CD4-positive, CD25-positive, alpha-beta regulatory T cell (primary cell): ENCODE measurements around the gene ZNF865. TPM values are rescaled to one million over a fixed set of nuclear protein-coding genes. Genes with fewer than 3 reads are reported as not detected.
A peak's percentile ranks its signal among the peaks of the same experiment; 100 is the strongest.

Source experiments
- ATAC-seq, 2 donors: fragments of 150-1000 bp; cut with Tn5 transposase; one replicate each; pipeline ENCODE4 v1.10.0; 2021; ENCODE audit warnings: low read depth in 2 of 2, moderate number of reproducible peaks in 2 of 2, moderate library complexity in 1 of 2
- DNase-seq, 3 donors: peaks; one replicate each; pipeline versions ENCODE4 v3.0.0 to v3.0.0-alpha.2; 2012 to 2022; ENCODE audit warnings: mixed read lengths in 1 of 3
- H3K27ac ChIP-seq: one replicate; pipeline ENCODE4 v1.7.0; 2013; ENCODE audit warnings: mild to moderate bottlenecking, low read length; ENCODE audit not compliant: insufficient read depth, poor library complexity, severe bottlenecking
- H3K27me3 ChIP-seq: one replicate; pipeline ENCODE4 v1.7.0; 2013; ENCODE audit warnings: low read length; ENCODE audit not compliant: control insufficient read depth, insufficient read depth
- H3K36me3 ChIP-seq: one replicate; pipeline ENCODE4 v1.7.0; 2013; ENCODE audit warnings: mild to moderate bottlenecking, low read length, moderate library complexity; ENCODE audit not compliant: control insufficient read depth, insufficient read depth
- H3K4me1 ChIP-seq: 2 replicates; pipeline ENCODE4 v1.7.0; 2013; ENCODE audit warnings: mild to moderate bottlenecking, low read length; ENCODE audit not compliant: insufficient read depth, control insufficient read depth, poor library complexity, severe bottlenecking
- H3K4me3 ChIP-seq: one replicate; pipeline ENCODE4 v1.7.0; 2013; ENCODE audit warnings: low read depth, mild to moderate bottlenecking, low read length, moderate library complexity
- H3K9me3 ChIP-seq, 2 experiments: 1 replicate in 1 of 2; 2 replicates in 1 of 2; pipeline ENCODE4 v1.7.0; 2013; ENCODE audit warnings: low read length in 2 of 2, mild to moderate bottlenecking in 1 of 2, moderate library complexity in 1 of 2; ENCODE audit not compliant: control insufficient read depth in 2 of 2
- H3K27ac Mint-ChIP-seq, 3 donors: one replicate each; pipeline ENCODE4 v1.8.0; 2020 to 2022; ENCODE audit warnings: mild to moderate bottlenecking in 3 of 3, mixed read lengths in 3 of 3, moderate library complexity in 2 of 3
- H3K27me3 Mint-ChIP-seq: one replicate; pipeline ENCODE4 v1.8.0; 2022; ENCODE audit warnings: mild to moderate bottlenecking, mixed read lengths
- H3K36me3 Mint-ChIP-seq: one replicate; pipeline ENCODE4 v1.8.0; 2020; ENCODE audit warnings: mixed read lengths
- H3K4me1 Mint-ChIP-seq, 4 donors: one replicate each; pipeline ENCODE4 v1.8.0; 2020 to 2022; ENCODE audit warnings: mixed read lengths in 4 of 4, mild to moderate bottlenecking in 1 of 4
- H3K4me3 Mint-ChIP-seq, 4 donors: one replicate each; pipeline ENCODE4 v1.8.0; 2020 to 2022; ENCODE audit warnings: mild to moderate bottlenecking in 4 of 4, mixed read lengths in 4 of 4, moderate library complexity in 3 of 4
- H3K9me3 Mint-ChIP-seq, 7 donors: one replicate each; pipeline ENCODE4 v1.8.0; 2020 to 2022; ENCODE audit warnings: mixed read lengths in 7 of 7, mild to moderate bottlenecking in 3 of 7, moderate library complexity in 2 of 7
- polyA plus RNA-seq, 4 donors: library from polyadenylated mRNA; unstranded; fragments of 300-500 nt; fragmentation: Illumina TruSeq; gene quantifications; one replicate each; pipeline ENCODE4 v1.2.3, GENCODE V29; 2021
- total RNA-seq: library from RNA; stranded (reverse); gene quantifications from one replicate; pipeline ENCODE4 v1.2.3, GENCODE V29; 2022

The ZNF865 gene
- total and polyA plus RNA-seq, 5 donors from 2014 or later: 0.05 to 12.8 (median 0.10) TPM

- Mint-ChIP-seq H3K27me3 (no peaks in the 10 kb centered on the region), H3K36me3 (peaks cover 8% of the 10 kb centered on the region), H3K4me3 (no peak overlapping the region), H3K4me1 (peaks cover 15 to 54% (median 26%) of the 10 kb centered on the region in 4 donors), H3K27ac (no peak overlapping the region), H3K9me3 (no peaks in the 10 kb centered on the region)
- Histone ChIP-seq H3K4me1 (peaks cover 33% of the 10 kb centered on the region), H3K4me3 (no peak overlapping the region), H3K36me3 (no peaks in the 10 kb centered on the region), H3K27me3 (no peaks in the 10 kb centered on the region), H3K27ac (no peak overlapping the region), H3K9me3 (no peaks in the 10 kb centered on the region)
- DNase-seq (no peak), ATAC-seq (no peak)
These were observed 17.0 kb downstream of the ZNF865 start for GRCh38 chr19:55622242-55622969.

- Histone ChIP-seq H3K36me3 (no peaks in the 10 kb centered on the region), H3K4me3 (no peak overlapping the region), H3K4me1 (peaks cover 33% of the 10 kb centered on the region), H3K27me3 (no peaks in the 10 kb centered on the region), H3K27ac (no peak overlapping the region), H3K9me3 (no peaks in the 10 kb centered on the region)
- Mint-ChIP-seq H3K36me3 (peaks cover 4% of the 10 kb centered on the region), H3K27ac (peak overlapping the region in 2 of 3 donors; percentile 98), H3K4me1 (peaks cover 17 to 54% (median 25%) of the 10 kb centered on the region in 4 donors), H3K27me3 (no peaks in the 10 kb centered on the region), H3K4me3 (peak overlapping the region in 1 of 4 donors; percentile 89), H3K9me3 (no peaks in the 10 kb centered on the region)
- DNase-seq (no peak), ATAC-seq (no peak)
These were observed 17.7 kb downstream of the ZNF865 start for GRCh38 chr19:55623130-55623529.

- H3K4me3 Mint-ChIP-seq: peak overlapping the region in 3 of 4 donors; percentile 89 to 93 (median 89)
- H3K36me3 ChIP-seq: no peaks in the 10 kb centered on the region
- peaks cover 17 to 54% (median 25%) of the 10 kb centered on the region in 4 donors for H3K4me1 Mint-ChIP-seq
- no peaks in the 10 kb centered on the region for H3K27me3 ChIP-seq
- H3K27ac Mint-ChIP-seq: peak overlapping the region in 2 of 3 donors; percentile 98
- H3K9me3 ChIP-seq: no peaks in the 10 kb centered on the region
- H3K4me1 ChIP-seq: peaks cover 33% of the 10 kb centered on the region
- DNase-seq (no peak), ATAC-seq (no peak)
- H3K27ac ChIP-seq: peak overlapping the region; percentile 96
- H3K36me3 Mint-ChIP-seq: peaks cover 4% of the 10 kb centered on the region
- H3K27me3 Mint-ChIP-seq: no peaks in the 10 kb centered on the region
- H3K4me3 ChIP-seq: no peak overlapping the region
- H3K9me3 Mint-ChIP-seq: no peaks in the 10 kb centered on the region
These were observed 18.1 kb downstream of the ZNF865 start for GRCh38 chr19:55623561-55623960.

GRCh38 chr19:55624109-55625003 is 18.9 kb downstream of the ZNF865 start, which contains the start of gene ZNF784:
Gene ZNF784, minus strand, starts transcription at chr19:55624566. Its CDS starts 5 bp downstream, at chr19:55624561.
- Mint-ChIP-seq H3K27me3 (no peaks in the 10 kb centered on the region), H3K9me3 (no peaks in the 10 kb centered on the region), H3K27ac (peak within 1 kb of the TSS; percentile 97 to 98 (median 98)), H3K36me3 (peaks cover 4% of the 10 kb centered on the region), H3K4me3 (peak within 1 kb of the TSS; percentile 89 to 95 (median 91)), H3K4me1 (peaks cover 17 to 53% (median 25%) of the 10 kb centered on the region in 4 donors)
- Histone ChIP-seq H3K27ac (peak within 1 kb of the TSS; percentile 96), H3K9me3 (no peaks in the 10 kb centered on the region), H3K4me1 (peaks cover 33% of the 10 kb centered on the region), H3K4me3 (peak within 1 kb of the TSS; percentile 76), H3K27me3 (no peaks in the 10 kb centered on the region), H3K36me3 (no peaks in the 10 kb centered on the region)
- DNase-seq (peak; percentile 90 to 93 (median 92)), ATAC-seq (peak; percentile 80 to 84)

GRCh38 chr19:55625004-55625326 is 19.5 kb downstream of the ZNF865 start:
- H3K4me1 Mint-ChIP-seq: peaks cover 17 to 49% (median 25%) of the 10 kb centered on the region in 4 donors
- Histone ChIP-seq H3K4me3 (peak overlapping the region; percentile 76), H3K27ac (peak overlapping the region; percentile 96), H3K9me3 (no peaks in the 10 kb centered on the region), H3K4me1 (peaks cover 33% of the 10 kb centered on the region), H3K27me3 (no peaks in the 10 kb centered on the region), H3K36me3 (no peaks in the 10 kb centered on the region)
- peaks cover 4% of the 10 kb centered on the region for H3K36me3 Mint-ChIP-seq
- no peaks in the 10 kb centered on the region for H3K9me3 Mint-ChIP-seq
- ATAC-seq: no peak
- no peak for DNase-seq
- H3K4me3 Mint-ChIP-seq: peak overlapping the region; percentile 89 to 95 (median 91)
- H3K27ac Mint-ChIP-seq: peak overlapping the region in 2 of 3 donors; percentile 98
- H3K27me3 Mint-ChIP-seq: no peaks in the 10 kb centered on the region

- Histone ChIP-seq H3K27me3 (no peaks in the 10 kb centered on the region), H3K4me1 (peaks cover 33% of the 10 kb centered on the region), H3K36me3 (no peaks in the 10 kb centered on the region), H3K27ac (peak overlapping the region; percentile 76), H3K9me3 (no peaks in the 10 kb centered on the region), H3K4me3 (peak overlapping the region; percentile 65)
- ATAC-seq: peak; percentile 25 to 29
- no peaks in the 10 kb centered on the region for H3K27me3 Mint-ChIP-seq
- DNase-seq: peak; percentile 47 to 80 (median 72)
- H3K4me1 Mint-ChIP-seq: peaks cover 17 to 38% (median 25%) of the 10 kb centered on the region in 4 donors
- no peaks in the 10 kb centered on the region for H3K36me3 Mint-ChIP-seq
- no peaks in the 10 kb centered on the region for H3K9me3 Mint-ChIP-seq
- H3K4me3 Mint-ChIP-seq: peak overlapping the region; percentile 75 to 87 (median 80)
- H3K27ac Mint-ChIP-seq: peak overlapping the region; percentile 85 to 93 (median 92)
These were observed 20.9 kb downstream of the ZNF865 start for GRCh38 chr19:55626350-55626749.

GRCh38 chr19:55632463-55632834 is 27.0 kb downstream of the ZNF865 start:
- Histone ChIP-seq H3K27ac (peak overlapping the region; percentile 54), H3K27me3 (no peaks in the 10 kb centered on the region), H3K9me3 (no peaks in the 10 kb centered on the region), H3K36me3 (no peaks in the 10 kb centered on the region), H3K4me1 (peaks cover 42% of the 10 kb centered on the region), H3K4me3 (peak overlapping the region; percentile 4)
- Mint-ChIP-seq H3K4me3 (peak overlapping the region; percentile 0 to 81 (median 48)), H3K27me3 (peaks cover 6% of the 10 kb centered on the region), H3K36me3 (peaks cover 19% of the 10 kb centered on the region), H3K4me1 (peaks cover 14 to 45% (median 35%) of the 10 kb centered on the region in 4 donors), H3K27ac (peak overlapping the region in 2 of 3 donors; percentile 6 to 72), H3K9me3 (no peaks in the 10 kb centered on the region)
- ATAC-seq: peak; percentile 48 to 55
- peak; percentile 83 to 96 (median 86) for DNase-seq
